ENCODE measurements around the gene CASP5. TPM values are rescaled to one million over a fixed set of nuclear protein-coding genes. Genes with fewer than 3 reads are reported as not detected.
"Not testable (repeated sequence)": the region's sequence is repeated elsewhere in the genome, so short reads cannot be mapped to it uniquely, and the experiment has no call there.

CASP5 gene
- total RNA-seq, 1 donor from 2014 or later: 1.9 TPM

GRCh38 chr11:104991994-104992393, 31.0 kb downstream of the CASP5 start:
- no peak for TF ChIP-seq CTCF (IDR thresholded peaks at IDR 0.05)
- no peak overlapping the region for H3K27ac ChIP-seq

GRCh38 chr11:104984808-104985207, 38.2 kb downstream of the CASP5 start:
- no peak overlapping the region for H3K4me3 ChIP-seq
- no peaks in the 10 kb centered on the region for H3K27me3 ChIP-seq
- H3K4me1 ChIP-seq: no peaks in the 10 kb centered on the region
- H3K36me3 ChIP-seq: no peaks in the 10 kb centered on the region
- ATAC-seq (no peak), DNase-seq (no peak)
- TF ChIP-seq CTCF (IDR thresholded peaks at IDR 0.05): no peak
- intact Hi-C loops (cut with DNase I): no loop called here
- H3K27ac ChIP-seq: no peak overlapping the region
- H3K9me3 ChIP-seq: peaks cover 6% of the 10 kb centered on the region

More at GRCh38 chr11:104991994-104992393, 31.0 kb downstream of the CASP5 start:
- Histone ChIP-seq H3K36me3 (no peaks in the 10 kb centered on the region), H3K27me3 (no peaks in the 10 kb centered on the region), H3K4me1 (no peaks in the 10 kb centered on the region), H3K9me3 (peaks cover 6% of the 10 kb centered on the region), H3K4me3 (no peak overlapping the region)
- ATAC-seq: no peak
- DNase-seq: no peak
- intact Hi-C loops (cut with DNase I): no loop called here

- Histone ChIP-seq H3K36me3 (no peaks in the 10 kb centered on the region), H3K9me3 (no peaks in the 10 kb centered on the region), H3K4me3 (no peak overlapping the region), H3K4me1 (no peaks in the 10 kb centered on the region), H3K27ac (no peak overlapping the region), H3K27me3 (no peaks in the 10 kb centered on the region)
- DNase-seq: no peak
- intact Hi-C loops (cut with DNase I): no loop called here
- TF ChIP-seq CTCF (IDR thresholded peaks at IDR 0.05): no peak
- ATAC-seq: no peak
These were observed 43.1 kb downstream of the CASP5 start for GRCh38 chr11:104979839-104980238.

GRCh38 chr11:104973616-104974015, 49.4 kb downstream of the CASP5 start:
- no peaks in the 10 kb centered on the region for H3K36me3 ChIP-seq
- ATAC-seq (no peak), DNase-seq (no peak)
- H3K9me3 ChIP-seq: no peaks in the 10 kb centered on the region
- no peak overlapping the region for H3K4me3 ChIP-seq
- no peak for TF ChIP-seq CTCF (IDR thresholded peaks at IDR 0.05)
- H3K27me3 ChIP-seq: no peaks in the 10 kb centered on the region
- H3K4me1 ChIP-seq: no peaks in the 10 kb centered on the region
- intact Hi-C loops (cut with DNase I): no loop called here
- no peak overlapping the region for H3K27ac ChIP-seq

- H3K36me3 ChIP-seq; H3K27me3 ChIP-seq; ATAC-seq; DNase-seq; H3K9me3 ChIP-seq; H3K4me1 ChIP-seq; H3K27ac ChIP-seq; H3K4me3 ChIP-seq; intact Hi-C loops (cut with DNase I): not testable (repeated sequence)
These were observed 50.0 kb downstream of the CASP5 start for GRCh38 chr11:104972924-104973323.

GRCh38 chr11:104970756-104971155, 52.2 kb downstream of the CASP5 start:
- intact Hi-C loops (cut with DNase I): no loop called here
- H3K36me3 ChIP-seq: no peaks in the 10 kb centered on the region
- H3K27me3 ChIP-seq: no peaks in the 10 kb centered on the region
- no peak overlapping the region for H3K4me3 ChIP-seq
- no peaks in the 10 kb centered on the region for H3K9me3 ChIP-seq
- DNase-seq (no peak), ATAC-seq (no peak)
- peaks cover 13% of the 10 kb centered on the region for H3K4me1 ChIP-seq
- H3K27ac ChIP-seq: no peak overlapping the region
- TF ChIP-seq CTCF (IDR thresholded peaks at IDR 0.05): no peak

Data from upper lobe of right lung (tissue), 1 donor.